Activated naive CD4-positive, alpha-beta T cell treated with anti-CD3 and anti-CD28 coated beads, Interleukin-2, amount 50 U/mL, for 72 hours (primary cell): ENCODE measurements around the gene TIRAP. TPM values are rescaled to one million over a fixed set of nuclear protein-coding genes. Genes with fewer than 3 reads are reported as not detected.
"Not testable (repeated sequence)": the region's sequence is repeated elsewhere in the genome, so short reads cannot be mapped to it uniquely, and the experiment has no call there.

Experiments used
- ATAC-seq, 2 donors: fragments of 150-1000 bp; cut with Tn5 transposase; 2 replicates each; pipeline ENCODE4 v1.10.0; 2021; ENCODE audit warnings: mild to moderate bottlenecking in 2 of 2, moderate library complexity in 2 of 2
- DNase-seq, 2 donors: peaks; one replicate each; pipeline ENCODE4 v3.0.0; 2021 to 2022; ENCODE audit warnings: low spot score in 2 of 2
- H3K27ac Mint-ChIP-seq, 2 donors: one replicate each; pipeline ENCODE4 v1.8.0; 2022; ENCODE audit warnings: mild to moderate bottlenecking in 2 of 2, mixed read lengths in 2 of 2
- H3K36me3 Mint-ChIP-seq, 2 donors: one replicate each; pipeline ENCODE4 v1.8.0; 2022; ENCODE audit warnings: mixed read lengths in 2 of 2
- H3K9me3 Mint-ChIP-seq, 2 donors: one replicate each; pipeline ENCODE4 v1.8.0; 2022; ENCODE audit warnings: mixed read lengths in 2 of 2
- total RNA-seq, 2 donors: library from RNA; stranded (reverse); gene quantifications; one replicate each; pipeline ENCODE4 v1.2.3, GENCODE V29; 2022

TIRAP gene, protein sequence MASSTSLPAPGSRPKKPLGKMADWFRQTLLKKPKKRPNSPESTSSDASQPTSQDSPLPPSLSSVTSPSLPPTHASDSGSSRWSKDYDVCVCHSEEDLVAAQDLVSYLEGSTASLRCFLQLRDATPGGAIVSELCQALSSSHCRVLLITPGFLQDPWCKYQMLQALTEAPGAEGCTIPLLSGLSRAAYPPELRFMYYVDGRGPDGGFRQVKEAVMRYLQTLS
- 1 to 10 TPM; 2.8 to 7.4 TPM for total RNA-seq

GRCh38 chr11:126282736-126283591, at the start of gene TIRAP:
TIRAP (plus strand) TSS chr11:126283093; CDS start chr11:126290895, 7,802 bp downstream.
- Mint-ChIP-seq H3K9me3 (no peaks in the 10 kb centered on the region), H3K36me3 (peaks cover 12 to 19% of the 10 kb centered on the region in 2 donors), H3K27ac (peak within 1 kb of the TSS; percentile 90 to 97)
- DNase-seq (peak; percentile 58 to 79), ATAC-seq (peak; percentile 64 to 77)

- peak in 1 of 2 donors; percentile 89 for ATAC-seq
- Mint-ChIP-seq H3K9me3 (no peaks in the 10 kb centered on the region), H3K27ac (peak overlapping the region in 1 of 2 donors; percentile 31), H3K36me3 (peaks cover 0 to 10% of the 10 kb centered on the region in 2 donors)
- no peak for DNase-seq
Observed at GRCh38 chr11:126233391-126233790, 49.5 kb upstream of the TIRAP start.

- DNase-seq: no peak
- no peak overlapping the region for H3K27ac Mint-ChIP-seq
- H3K36me3 Mint-ChIP-seq: peaks cover 0 to 10% of the 10 kb centered on the region in 2 donors
- no peak for ATAC-seq
- no peaks in the 10 kb centered on the region for H3K9me3 Mint-ChIP-seq
Observed at GRCh38 chr11:126246636-126247035, 36.3 kb upstream of the TIRAP start.

DNA sequence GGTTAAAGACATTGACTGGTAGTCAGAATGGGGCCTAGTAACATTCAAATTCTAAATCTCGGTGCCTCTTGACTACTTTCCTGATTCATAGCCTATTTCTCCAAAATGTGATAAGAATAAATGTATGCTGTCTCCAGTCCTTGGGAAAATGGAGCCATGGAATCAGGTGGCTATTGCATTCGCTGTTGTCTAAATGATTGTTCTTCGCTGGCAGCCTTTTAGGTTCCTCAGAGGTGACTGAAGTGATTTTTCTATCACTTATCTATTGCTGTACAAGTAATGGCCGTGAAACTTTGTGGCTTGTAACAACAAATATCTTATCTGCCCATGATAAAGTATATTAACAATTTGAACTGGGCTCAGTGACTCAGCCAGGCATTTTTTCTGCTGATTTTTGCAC, 29.6 kb upstream of the TIRAP start:
- Mint-ChIP-seq H3K36me3 (no peaks in the 10 kb centered on the region), H3K27ac (no peak overlapping the region)

DNA sequence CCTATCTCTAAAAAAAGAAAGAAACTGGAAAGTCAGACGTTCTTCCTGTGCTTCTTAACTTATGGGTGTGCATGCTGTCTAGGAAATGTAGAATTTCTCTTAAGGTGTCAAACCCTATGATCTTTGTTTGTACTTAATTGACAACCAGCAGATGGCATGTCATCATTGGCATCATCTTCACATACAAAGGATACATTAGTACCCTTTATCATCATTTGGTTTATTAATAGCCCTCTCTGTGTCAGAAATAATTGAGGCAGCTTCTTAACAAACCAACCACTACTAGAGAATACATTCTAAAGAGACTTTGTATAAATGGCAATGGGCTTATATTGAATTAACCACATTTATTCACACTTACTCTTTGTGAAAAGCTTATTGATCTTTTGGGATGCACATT, 28.1 kb upstream of the TIRAP start:
- H3K9me3 Mint-ChIP-seq: no peaks in the 10 kb centered on the region
- H3K36me3 Mint-ChIP-seq: no peaks in the 10 kb centered on the region
- DNase-seq (no peak), ATAC-seq (no peak)
- no peak overlapping the region for H3K27ac Mint-ChIP-seq

More for the DNA sequence above, 29.6 kb upstream of the TIRAP start:
- ATAC-seq (no peak), DNase-seq (no peak)
- no peaks in the 10 kb centered on the region for H3K9me3 Mint-ChIP-seq

GRCh38 chr11:126255507-126255906, 27.4 kb upstream of the TIRAP start:
- H3K36me3 Mint-ChIP-seq, ATAC-seq, DNase-seq, H3K27ac Mint-ChIP-seq, H3K9me3 Mint-ChIP-seq: not testable (repeated sequence)

DNA sequence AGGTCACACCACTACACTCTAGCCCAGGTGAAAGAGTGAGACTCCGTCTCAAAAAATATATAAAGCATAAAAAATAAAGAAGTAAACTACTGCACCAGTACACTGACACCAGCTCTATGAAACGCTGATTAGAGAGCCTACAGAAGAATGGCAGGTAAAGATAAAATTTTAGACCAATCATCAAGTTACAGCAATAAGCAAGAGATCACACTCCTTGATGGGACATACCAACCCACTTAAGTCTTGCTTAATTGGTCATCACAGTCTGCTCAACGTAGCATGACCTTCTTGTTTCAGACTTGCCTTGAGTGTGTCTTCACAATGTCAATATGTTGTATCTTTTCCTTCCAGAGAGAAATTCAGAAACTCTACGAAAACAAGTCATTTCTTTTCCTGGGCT, 26.7 kb upstream of the TIRAP start:
- H3K36me3 Mint-ChIP-seq: no peaks in the 10 kb centered on the region
- DNase-seq: no peak
- ATAC-seq: no peak
- H3K9me3 Mint-ChIP-seq: no peaks in the 10 kb centered on the region
- H3K27ac Mint-ChIP-seq: no peak overlapping the region

DNA sequence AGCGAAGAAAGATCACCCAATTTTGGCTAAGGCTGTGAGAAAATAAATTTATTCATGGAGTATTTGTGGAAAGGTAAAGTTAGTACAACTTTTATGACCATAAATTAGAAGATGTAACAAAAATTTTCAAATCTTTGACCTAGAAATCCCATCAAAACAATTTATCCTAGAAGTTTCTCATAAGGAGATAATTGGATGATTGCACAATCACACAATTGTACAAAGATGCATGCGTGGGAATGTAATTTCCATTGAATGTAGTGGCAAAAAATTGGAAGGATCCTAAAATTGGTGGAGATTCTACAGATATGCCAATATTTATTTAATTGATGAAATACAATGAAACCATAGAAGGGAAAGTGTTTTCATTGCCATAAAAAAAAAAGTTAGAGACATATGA, 25.7 kb upstream of the TIRAP start:
- DNase-seq (no peak), ATAC-seq (no peak)
- no peaks in the 10 kb centered on the region for H3K9me3 Mint-ChIP-seq
- no peaks in the 10 kb centered on the region for H3K36me3 Mint-ChIP-seq
- no peak overlapping the region for H3K27ac Mint-ChIP-seq

GRCh38 chr11:126257764-126258163, 25.1 kb upstream of the TIRAP start:
- no peaks in the 10 kb centered on the region for H3K9me3 Mint-ChIP-seq
- H3K36me3 Mint-ChIP-seq: no peaks in the 10 kb centered on the region

GRCh38 chr11:126262216-126262615, 20.7 kb upstream of the TIRAP start:
- DNase-seq: no peak
- no peaks in the 10 kb centered on the region for H3K9me3 Mint-ChIP-seq
- no peak for ATAC-seq
- peak overlapping the region; percentile 34 to 56 for H3K27ac Mint-ChIP-seq
- peaks cover 23 to 30% of the 10 kb centered on the region in 2 donors for H3K36me3 Mint-ChIP-seq

More at GRCh38 chr11:126257764-126258163, 25.1 kb upstream of the TIRAP start:
- no peak for ATAC-seq
- no peak for DNase-seq
- H3K27ac Mint-ChIP-seq: no peak overlapping the region

- no peaks in the 10 kb centered on the region for H3K9me3 Mint-ChIP-seq
- H3K27ac Mint-ChIP-seq: peak overlapping the region in 1 of 2 donors; percentile 28
- H3K36me3 Mint-ChIP-seq: peaks cover 35 to 40% of the 10 kb centered on the region in 2 donors
- no peak for DNase-seq
- ATAC-seq: no peak
Observed at GRCh38 chr11:126263489-126263888, 19.4 kb upstream of the TIRAP start.

- Mint-ChIP-seq H3K27ac (peak overlapping the region; percentile 94 to 99), H3K36me3 (peaks cover 45 to 52% of the 10 kb centered on the region in 2 donors), H3K9me3 (no peaks in the 10 kb centered on the region)
- ATAC-seq (no peak), DNase-seq (no peak)
Observed at GRCh38 chr11:126265811-126266210, 17.1 kb upstream of the TIRAP start.

GRCh38 chr11:126267650-126268049, 15.2 kb upstream of the TIRAP start:
- Mint-ChIP-seq H3K36me3 (peaks cover 47 to 52% of the 10 kb centered on the region in 2 donors), H3K9me3 (no peaks in the 10 kb centered on the region), H3K27ac (peak overlapping the region; percentile 98 to 99)
- DNase-seq (no peak), ATAC-seq (no peak)

DNA sequence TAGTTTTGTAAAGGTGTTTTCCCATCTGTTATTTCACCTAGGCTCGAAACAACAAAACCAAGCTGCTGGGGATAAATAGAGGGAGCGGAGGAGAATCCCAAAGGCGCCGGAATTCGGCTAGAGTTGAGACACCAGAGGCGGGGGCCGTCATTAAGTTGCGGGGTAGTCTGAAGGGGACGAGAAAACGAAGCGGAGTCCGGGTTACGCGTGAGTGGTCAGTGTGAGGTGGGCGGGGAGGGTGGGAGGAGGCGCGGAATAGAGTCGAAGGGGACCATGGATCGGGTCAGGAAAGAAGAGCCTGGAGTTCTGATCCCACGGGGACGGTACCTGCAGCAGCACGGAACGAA, 14.6 kb upstream of the TIRAP start:
- DNase-seq (no peak), ATAC-seq (peak in 1 of 2 donors; percentile 2)
- peak overlapping the region; percentile 98 to 99 for H3K27ac Mint-ChIP-seq
- H3K9me3 Mint-ChIP-seq: no peaks in the 10 kb centered on the region
- peaks cover 49 to 52% of the 10 kb centered on the region in 2 donors for H3K36me3 Mint-ChIP-seq

DNA sequence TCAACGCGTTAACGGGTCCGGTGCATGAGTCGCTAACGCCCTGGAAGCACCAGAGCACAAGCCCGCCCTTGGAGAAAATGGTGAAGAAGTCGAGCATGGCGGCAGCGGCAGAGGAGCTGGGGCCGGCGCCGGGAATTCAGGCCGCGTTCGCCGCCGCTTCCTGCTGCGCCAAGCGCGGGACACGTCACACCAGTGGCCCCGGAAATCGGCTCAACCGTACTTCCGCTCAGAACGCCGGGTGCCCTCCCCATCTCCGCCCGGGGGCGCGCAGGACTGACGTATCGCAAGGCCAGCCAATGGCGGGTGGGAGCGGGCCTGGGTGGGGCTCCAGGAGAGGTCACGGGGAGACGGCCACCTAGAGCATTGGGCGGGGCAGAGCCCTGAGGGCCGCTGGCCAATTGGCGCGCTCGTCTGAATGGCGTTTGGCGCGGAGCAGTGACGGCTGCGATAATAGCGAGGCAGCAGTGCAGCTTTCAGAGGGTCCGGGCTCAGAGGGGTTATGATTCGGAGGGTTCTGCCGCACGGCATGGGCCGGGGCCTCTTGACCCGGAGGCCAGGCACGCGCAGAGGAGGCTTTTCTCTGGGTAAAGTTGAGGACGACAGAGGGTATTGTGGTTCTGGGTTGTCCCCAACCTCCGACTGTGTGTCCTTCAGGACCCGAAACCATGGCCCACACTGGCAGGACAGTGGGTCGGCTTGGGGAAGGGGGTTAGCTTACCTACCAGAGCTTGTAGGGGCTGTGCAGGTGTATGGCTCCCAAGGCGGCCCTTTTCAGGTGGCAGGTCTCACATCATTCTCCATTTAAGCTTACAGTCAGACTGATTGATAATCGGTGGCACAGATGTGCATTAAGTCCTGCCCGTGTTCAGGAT, 13.9 kb upstream of the TIRAP start, which contains the start of the genes FOXRED1 and SRPRA:
Gene FOXRED1, plus strand, starts transcription at position 447 of the 872 bp plus-strand sequence. Its CDS starts 53 bp downstream, at position 500.
Gene SRPRA, minus strand, starts transcription at position 188 of the 872 bp plus-strand sequence. Its CDS starts 91 bp downstream, at position 97.
- ATAC-seq: peak; percentile 99 to 100
- Mint-ChIP-seq H3K36me3 (peaks cover 45 to 58% of the 10 kb centered on the region in 2 donors), H3K9me3 (no peaks in the 10 kb centered on the region), H3K27ac (peak within 1 kb of the TSS; percentile 98 to 99)
- peak; percentile 99 for DNase-seq

DNA sequence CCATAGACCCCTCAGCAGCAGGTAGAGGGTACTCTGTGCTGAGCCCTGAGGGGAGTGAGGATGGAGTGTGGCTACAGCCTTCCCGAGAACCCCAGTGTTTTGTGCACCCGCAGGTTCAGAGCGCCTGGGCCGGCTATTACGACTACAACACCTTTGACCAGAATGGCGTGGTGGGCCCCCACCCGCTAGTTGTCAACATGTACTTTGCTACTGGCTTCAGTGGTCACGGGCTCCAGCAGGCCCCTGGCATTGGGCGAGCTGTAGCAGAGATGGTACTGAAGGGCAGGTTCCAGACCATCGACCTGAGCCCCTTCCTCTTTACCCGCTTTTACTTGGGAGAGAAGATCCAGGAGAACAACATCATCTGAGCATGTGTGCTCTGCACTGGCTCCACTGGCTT, 5.6 kb upstream of the TIRAP start:
- Mint-ChIP-seq H3K36me3 (peaks cover 26 to 41% of the 10 kb centered on the region in 2 donors), H3K9me3 (no peaks in the 10 kb centered on the region), H3K27ac (no peak overlapping the region)
- DNase-seq (no peak), ATAC-seq (no peak)
